ENCODE results near the gene ARAP3. TPM values are rescaled to one million over a fixed set of nuclear protein-coding genes. Genes with fewer than 3 reads are reported as not detected.

Gene ARAP3
- total and polyA plus RNA-seq, 2 donors (not counting 3 experiments of a cell fraction or from before 2014, with no cell fraction given) = 60.6 to 136 TPM

DNA sequence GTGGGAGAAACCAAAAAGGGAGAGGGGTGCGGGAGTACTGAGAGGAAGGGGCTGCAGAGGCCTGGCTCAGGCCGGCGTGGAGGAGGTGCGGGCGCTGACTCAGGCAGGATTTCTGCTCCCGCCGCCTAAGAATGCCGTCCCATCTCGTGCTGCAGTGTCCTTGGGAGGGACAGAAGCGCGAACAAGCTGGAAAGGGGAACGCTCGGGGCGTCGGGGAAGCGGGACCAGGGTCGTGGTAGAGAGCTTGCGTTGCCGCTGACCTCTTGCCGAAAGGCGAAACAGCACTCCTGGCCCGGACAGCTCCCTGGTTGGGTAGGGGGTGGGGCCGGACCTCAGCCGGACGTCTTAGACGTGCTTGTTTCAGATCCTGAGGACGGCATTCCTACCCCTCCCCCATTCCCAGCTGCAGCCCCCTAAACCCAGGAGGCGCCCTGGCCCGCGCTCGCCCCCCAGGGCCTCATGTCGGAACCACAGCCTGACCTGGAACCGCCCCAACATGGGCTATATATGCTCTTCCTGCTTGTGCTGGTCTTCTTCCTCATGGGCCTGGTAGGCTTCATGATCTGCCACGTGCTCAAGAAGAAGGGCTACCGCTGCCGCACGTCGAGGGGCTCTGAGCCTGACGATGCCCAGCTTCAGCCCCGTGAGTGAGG is 44.1 kb downstream of the ARAP3 start:
- dilution Hi-C loops (cut with MboI; ENCODE audit: extremely low pct_ligation_motif_present, low sequenced_read_pairs) = no loop called here
- no TSS peak for BruUV-seq (replicated peaks)
- no peaks in the 10 kb centered on the region for H3K27me3 ChIP-seq (ENCODE audit: control insufficient read depth in 2 of 2, insufficient read depth in 2 of 2, low read length in 2 of 2)
- ChIA-PET CTCF (interaction anchor here (1.2 to 14.7 kb wide), 6 partner anchors 8 to 46 kb away, joined by 3 to 163 read pairs (median 6); partner anchors contain the start of genes DIAPH1 and FCHSD1), POLR2A (interaction anchor here (1.5 kb wide), 1 partner anchor 19 kb away, joined by 6 read pairs; the partner anchor contains the start of gene DIAPH1)
- TF ChIP-seq POLR2A (IDR thresholded peaks at IDR 0.05; ENCODE audit: low read depth, low read length) = no peak
- TF ChIP-seq MYC (IDR thresholded peaks at IDR 0.05; ENCODE audit: low read depth, low read length) = no peak
- TF ChIP-seq, protein P1, sequence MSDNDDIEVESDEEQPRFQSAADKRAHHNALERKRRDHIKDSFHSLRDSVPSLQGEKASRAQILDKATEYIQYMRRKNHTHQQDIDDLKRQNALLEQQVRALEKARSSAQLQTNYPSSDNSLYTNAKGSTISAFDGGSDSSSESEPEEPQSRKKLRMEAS (IDR thresholded peaks at IDR 0.05; ENCODE audit: insufficient read depth, insufficient read length) = peak; percentile 67
- TF ChIP-seq, protein P2, sequence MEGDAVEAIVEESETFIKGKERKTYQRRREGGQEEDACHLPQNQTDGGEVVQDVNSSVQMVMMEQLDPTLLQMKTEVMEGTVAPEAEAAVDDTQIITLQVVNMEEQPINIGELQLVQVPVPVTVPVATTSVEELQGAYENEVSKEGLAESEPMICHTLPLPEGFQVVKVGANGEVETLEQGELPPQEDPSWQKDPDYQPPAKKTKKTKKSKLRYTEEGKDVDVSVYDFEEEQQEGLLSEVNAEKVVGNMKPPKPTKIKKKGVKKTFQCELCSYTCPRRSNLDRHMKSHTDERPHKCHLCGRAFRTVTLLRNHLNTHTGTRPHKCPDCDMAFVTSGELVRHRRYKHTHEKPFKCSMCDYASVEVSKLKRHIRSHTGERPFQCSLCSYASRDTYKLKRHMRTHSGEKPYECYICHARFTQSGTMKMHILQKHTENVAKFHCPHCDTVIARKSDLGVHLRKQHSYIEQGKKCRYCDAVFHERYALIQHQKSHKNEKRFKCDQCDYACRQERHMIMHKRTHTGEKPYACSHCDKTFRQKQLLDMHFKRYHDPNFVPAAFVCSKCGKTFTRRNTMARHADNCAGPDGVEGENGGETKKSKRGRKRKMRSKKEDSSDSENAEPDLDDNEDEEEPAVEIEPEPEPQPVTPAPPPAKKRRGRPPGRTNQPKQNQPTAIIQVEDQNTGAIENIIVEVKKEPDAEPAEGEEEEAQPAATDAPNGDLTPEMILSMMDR (IDR thresholded peaks at IDR 0.05; ENCODE audit: extremely low read depth in 1 of 2, insufficient read depth in 1 of 2, low read depth in 1 of 2, low read length in 2 of 2) = peak; percentile 8 to 28
- TF ChIP-seq GATA2 (IDR thresholded peaks at IDR 0.05; ENCODE audit: insufficient read depth, insufficient read length, low read depth, low read length) = no peak
- H3K27ac ChIP-seq (ENCODE audit: insufficient read depth, low read depth, low read length) = no peak overlapping the region
- FAIRE-seq (peak; percentile 77), DNase-seq (ENCODE audit: low read depth, low spot score) (peak; percentile 63)
- H4K20me1 ChIP-seq (replicated peaks; ENCODE audit: control insufficient read depth, extremely low read depth, insufficient read depth, low read length) = peaks cover 5% of the 10 kb centered on the region
- H3K4me1 ChIP-seq (ENCODE audit: control insufficient read depth, extremely low read depth, insufficient read depth, low read length) = peaks cover 23% of the 10 kb centered on the region
- H3K9me3 ChIP-seq (replicated peaks; ENCODE audit: control insufficient read depth, insufficient read depth, low read length) = no peaks in the 10 kb centered on the region
- H3K4me3 ChIP-seq (replicated peaks in 1 of 3; ENCODE audit: insufficient read depth in 1 of 3, low read depth in 1 of 3, low read length in 3 of 3) = peak overlapping the region; percentile 75 to 82 (median 77)
- H3K4me2 ChIP-seq (ENCODE audit: insufficient read depth, low read length) = peak overlapping the region; percentile 85
- peaks cover 0 to 3% of the 10 kb centered on the region in 2 experiments for H3K36me3 ChIP-seq (ENCODE audit: control insufficient read depth in 2 of 2, extremely low read depth in 1 of 2, insufficient read depth in 2 of 2, low read length in 2 of 2)
- H3K9ac ChIP-seq (replicated peaks; ENCODE audit: extremely low read depth, insufficient read depth, low read length) = no peak overlapping the region
- no peaks in the 10 kb centered on the region for H3K9me1 ChIP-seq (replicated peaks; ENCODE audit: control insufficient read depth, extremely low read depth, insufficient read depth, low read length)
- peaks cover 21% of the 10 kb centered on the region for H3K79me2 ChIP-seq (ENCODE audit: control insufficient read depth, insufficient read depth, low read length)
- peak overlapping the region; percentile 93 for H2AFZ ChIP-seq (ENCODE audit: low read depth, low read length)
- intact Hi-C loops (cut with micrococcal nuclease) = loop anchor here (1.0 kb wide), 1 partner anchor 46 kb away; no protein-coding TSS in a partner anchor

Measured in endothelial cell of umbilical vein (primary cell).